ENCODE data around the gene CDC42BPG. TPM values are rescaled to one million over a fixed set of nuclear protein-coding genes. Genes with fewer than 3 reads are reported as not detected.

The CDC42BPG gene
- total and polyA plus RNA-seq, 2 of the 8 experiments (the other 6 are each of a cell fraction or from before 2014, with no cell fraction given): 3.7 to 10.6 TPM

DNA sequence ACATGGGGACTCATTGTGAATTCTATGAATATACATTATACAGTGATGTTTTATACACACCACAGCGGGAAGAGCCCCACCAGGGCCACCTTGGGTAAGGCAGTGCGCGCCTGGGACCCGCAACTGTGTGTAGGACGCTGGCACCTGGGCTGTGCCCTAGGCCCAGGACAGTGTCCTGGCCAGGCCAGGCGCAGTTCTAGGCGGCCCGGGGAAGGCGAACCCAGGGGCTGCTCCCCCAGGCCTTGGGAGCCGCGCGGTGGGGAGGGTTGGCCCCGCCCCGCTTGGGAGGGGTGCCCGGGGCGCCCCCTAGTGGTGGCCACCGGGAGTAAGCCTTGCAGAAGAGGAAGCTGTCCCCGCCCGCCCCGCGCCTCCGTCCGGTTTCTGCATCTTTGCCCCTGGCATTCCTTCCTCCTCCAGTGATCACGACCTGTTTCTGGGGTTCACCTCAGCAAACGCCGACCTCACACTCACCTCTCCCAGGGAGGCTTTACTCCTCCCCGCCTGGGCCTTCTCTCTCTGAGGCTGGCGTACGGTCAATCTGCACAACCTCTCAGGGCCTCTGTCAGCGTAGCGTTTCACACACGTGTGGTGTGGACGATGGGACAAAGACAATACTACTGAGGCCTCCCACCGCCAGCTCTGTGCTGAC lies 43.4 kb upstream of the CDC42BPG start (continued):
- no peak for TF ChIP-seq CHD1 (IDR thresholded peaks at IDR 0.05; ENCODE audit: low read depth, low read length)
- TF ChIP-seq KDM5A (IDR thresholded peaks at IDR 0.05; ENCODE audit: low read length): no peak
- no peak for TF ChIP-seq POLR2AphosphoS5 (IDR thresholded peaks at IDR 0.05; ENCODE audit: low read depth, low read length)
- TF ChIP-seq PHF8 (conservative IDR thresholded peaks at IDR 0.05; ENCODE audit: low read depth, low read length): no peak
- TF ChIP-seq RBBP5 (IDR thresholded peaks at IDR 0.05; ENCODE audit: borderline replicate concordance, low read depth, low read length): no peak
- TF ChIP-seq KDM1A (IDR thresholded peaks at IDR 0.05; ENCODE audit: borderline replicate concordance, low read length): no peak
- no peak for TF ChIP-seq TAF7 (optimal IDR thresholded peaks at IDR 0.05; ENCODE audit: borderline replicate concordance, low read depth, low read length)
- no peak for TF ChIP-seq POLR2A (IDR thresholded peaks at IDR 0.05; ENCODE audit: control extremely low read depth in 1 of 2, low read depth in 2 of 2, low read length in 2 of 2)
- TF ChIP-seq, protein P1, sequence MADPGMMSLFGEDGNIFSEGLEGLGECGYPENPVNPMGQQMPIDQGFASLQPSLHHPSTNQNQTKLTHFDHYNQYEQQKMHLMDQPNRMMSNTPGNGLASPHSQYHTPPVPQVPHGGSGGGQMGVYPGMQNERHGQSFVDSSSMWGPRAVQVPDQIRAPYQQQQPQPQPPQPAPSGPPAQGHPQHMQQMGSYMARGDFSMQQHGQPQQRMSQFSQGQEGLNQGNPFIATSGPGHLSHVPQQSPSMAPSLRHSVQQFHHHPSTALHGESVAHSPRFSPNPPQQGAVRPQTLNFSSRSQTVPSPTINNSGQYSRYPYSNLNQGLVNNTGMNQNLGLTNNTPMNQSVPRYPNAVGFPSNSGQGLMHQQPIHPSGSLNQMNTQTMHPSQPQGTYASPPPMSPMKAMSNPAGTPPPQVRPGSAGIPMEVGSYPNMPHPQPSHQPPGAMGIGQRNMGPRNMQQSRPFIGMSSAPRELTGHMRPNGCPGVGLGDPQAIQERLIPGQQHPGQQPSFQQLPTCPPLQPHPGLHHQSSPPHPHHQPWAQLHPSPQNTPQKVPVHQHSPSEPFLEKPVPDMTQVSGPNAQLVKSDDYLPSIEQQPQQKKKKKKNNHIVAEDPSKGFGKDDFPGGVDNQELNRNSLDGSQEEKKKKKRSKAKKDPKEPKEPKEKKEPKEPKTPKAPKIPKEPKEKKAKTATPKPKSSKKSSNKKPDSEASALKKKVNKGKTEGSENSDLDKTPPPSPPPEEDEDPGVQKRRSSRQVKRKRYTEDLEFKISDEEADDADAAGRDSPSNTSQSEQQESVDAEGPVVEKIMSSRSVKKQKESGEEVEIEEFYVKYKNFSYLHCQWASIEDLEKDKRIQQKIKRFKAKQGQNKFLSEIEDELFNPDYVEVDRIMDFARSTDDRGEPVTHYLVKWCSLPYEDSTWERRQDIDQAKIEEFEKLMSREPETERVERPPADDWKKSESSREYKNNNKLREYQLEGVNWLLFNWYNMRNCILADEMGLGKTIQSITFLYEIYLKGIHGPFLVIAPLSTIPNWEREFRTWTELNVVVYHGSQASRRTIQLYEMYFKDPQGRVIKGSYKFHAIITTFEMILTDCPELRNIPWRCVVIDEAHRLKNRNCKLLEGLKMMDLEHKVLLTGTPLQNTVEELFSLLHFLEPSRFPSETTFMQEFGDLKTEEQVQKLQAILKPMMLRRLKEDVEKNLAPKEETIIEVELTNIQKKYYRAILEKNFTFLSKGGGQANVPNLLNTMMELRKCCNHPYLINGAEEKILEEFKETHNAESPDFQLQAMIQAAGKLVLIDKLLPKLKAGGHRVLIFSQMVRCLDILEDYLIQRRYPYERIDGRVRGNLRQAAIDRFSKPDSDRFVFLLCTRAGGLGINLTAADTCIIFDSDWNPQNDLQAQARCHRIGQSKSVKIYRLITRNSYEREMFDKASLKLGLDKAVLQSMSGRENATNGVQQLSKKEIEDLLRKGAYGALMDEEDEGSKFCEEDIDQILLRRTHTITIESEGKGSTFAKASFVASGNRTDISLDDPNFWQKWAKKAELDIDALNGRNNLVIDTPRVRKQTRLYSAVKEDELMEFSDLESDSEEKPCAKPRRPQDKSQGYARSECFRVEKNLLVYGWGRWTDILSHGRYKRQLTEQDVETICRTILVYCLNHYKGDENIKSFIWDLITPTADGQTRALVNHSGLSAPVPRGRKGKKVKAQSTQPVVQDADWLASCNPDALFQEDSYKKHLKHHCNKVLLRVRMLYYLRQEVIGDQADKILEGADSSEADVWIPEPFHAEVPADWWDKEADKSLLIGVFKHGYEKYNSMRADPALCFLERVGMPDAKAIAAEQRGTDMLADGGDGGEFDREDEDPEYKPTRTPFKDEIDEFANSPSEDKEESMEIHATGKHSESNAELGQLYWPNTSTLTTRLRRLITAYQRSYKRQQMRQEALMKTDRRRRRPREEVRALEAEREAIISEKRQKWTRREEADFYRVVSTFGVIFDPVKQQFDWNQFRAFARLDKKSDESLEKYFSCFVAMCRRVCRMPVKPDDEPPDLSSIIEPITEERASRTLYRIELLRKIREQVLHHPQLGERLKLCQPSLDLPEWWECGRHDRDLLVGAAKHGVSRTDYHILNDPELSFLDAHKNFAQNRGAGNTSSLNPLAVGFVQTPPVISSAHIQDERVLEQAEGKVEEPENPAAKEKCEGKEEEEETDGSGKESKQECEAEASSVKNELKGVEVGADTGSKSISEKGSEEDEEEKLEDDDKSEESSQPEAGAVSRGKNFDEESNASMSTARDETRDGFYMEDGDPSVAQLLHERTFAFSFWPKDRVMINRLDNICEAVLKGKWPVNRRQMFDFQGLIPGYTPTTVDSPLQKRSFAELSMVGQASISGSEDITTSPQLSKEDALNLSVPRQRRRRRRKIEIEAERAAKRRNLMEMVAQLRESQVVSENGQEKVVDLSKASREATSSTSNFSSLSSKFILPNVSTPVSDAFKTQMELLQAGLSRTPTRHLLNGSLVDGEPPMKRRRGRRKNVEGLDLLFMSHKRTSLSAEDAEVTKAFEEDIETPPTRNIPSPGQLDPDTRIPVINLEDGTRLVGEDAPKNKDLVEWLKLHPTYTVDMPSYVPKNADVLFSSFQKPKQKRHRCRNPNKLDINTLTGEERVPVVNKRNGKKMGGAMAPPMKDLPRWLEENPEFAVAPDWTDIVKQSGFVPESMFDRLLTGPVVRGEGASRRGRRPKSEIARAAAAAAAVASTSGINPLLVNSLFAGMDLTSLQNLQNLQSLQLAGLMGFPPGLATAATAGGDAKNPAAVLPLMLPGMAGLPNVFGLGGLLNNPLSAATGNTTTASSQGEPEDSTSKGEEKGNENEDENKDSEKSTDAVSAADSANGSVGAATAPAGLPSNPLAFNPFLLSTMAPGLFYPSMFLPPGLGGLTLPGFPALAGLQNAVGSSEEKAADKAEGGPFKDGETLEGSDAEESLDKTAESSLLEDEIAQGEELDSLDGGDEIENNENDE (IDR thresholded peaks at IDR 0.05; ENCODE audit: insufficient replicate concordance, low read length): no peak
- TF ChIP-seq RAD21 (IDR thresholded peaks at IDR 0.05 in 1 of 2, conservative IDR thresholded peaks at IDR 0.05 in 1 of 2; ENCODE audit: low read depth in 2 of 2, low read length in 2 of 2): peak; percentile 32 to 49
- no peak for TF ChIP-seq SP1 (IDR thresholded peaks at IDR 0.05; ENCODE audit: low read depth, low read length)
